ENCODE data around the gene BMPER. TPM values are rescaled to one million over a fixed set of nuclear protein-coding genes. Genes with fewer than 3 reads are reported as not detected.

BMPER gene
- total RNA-seq, 4 donors from 2014 or later = 0.27 to 0.53 (median 0.34) TPM

DNA sequence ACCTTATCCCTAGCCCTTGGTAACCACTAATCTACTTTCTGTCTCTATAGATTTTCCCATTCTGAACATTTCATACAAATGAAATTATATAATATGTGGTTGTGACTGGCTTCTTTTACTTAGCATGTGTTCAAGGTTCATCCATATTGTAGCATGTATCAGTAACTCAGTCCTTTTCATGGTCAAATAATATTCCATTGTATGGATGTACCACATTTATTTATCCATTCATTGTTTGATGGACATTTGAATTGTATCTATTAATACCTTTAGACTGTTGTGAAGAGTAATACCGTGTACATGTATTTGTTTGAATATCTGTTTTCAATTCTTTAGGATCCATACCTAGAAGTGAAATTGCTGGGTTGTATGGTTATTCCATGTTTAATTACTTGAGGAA, 210.2 kb downstream of the BMPER start:
- no peak for TF ChIP-seq POLR2A (IDR thresholded peaks at IDR 0.05)
- TF ChIP-seq, protein P1, sequence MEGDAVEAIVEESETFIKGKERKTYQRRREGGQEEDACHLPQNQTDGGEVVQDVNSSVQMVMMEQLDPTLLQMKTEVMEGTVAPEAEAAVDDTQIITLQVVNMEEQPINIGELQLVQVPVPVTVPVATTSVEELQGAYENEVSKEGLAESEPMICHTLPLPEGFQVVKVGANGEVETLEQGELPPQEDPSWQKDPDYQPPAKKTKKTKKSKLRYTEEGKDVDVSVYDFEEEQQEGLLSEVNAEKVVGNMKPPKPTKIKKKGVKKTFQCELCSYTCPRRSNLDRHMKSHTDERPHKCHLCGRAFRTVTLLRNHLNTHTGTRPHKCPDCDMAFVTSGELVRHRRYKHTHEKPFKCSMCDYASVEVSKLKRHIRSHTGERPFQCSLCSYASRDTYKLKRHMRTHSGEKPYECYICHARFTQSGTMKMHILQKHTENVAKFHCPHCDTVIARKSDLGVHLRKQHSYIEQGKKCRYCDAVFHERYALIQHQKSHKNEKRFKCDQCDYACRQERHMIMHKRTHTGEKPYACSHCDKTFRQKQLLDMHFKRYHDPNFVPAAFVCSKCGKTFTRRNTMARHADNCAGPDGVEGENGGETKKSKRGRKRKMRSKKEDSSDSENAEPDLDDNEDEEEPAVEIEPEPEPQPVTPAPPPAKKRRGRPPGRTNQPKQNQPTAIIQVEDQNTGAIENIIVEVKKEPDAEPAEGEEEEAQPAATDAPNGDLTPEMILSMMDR (IDR thresholded peaks at IDR 0.05) = no peak

DNA sequence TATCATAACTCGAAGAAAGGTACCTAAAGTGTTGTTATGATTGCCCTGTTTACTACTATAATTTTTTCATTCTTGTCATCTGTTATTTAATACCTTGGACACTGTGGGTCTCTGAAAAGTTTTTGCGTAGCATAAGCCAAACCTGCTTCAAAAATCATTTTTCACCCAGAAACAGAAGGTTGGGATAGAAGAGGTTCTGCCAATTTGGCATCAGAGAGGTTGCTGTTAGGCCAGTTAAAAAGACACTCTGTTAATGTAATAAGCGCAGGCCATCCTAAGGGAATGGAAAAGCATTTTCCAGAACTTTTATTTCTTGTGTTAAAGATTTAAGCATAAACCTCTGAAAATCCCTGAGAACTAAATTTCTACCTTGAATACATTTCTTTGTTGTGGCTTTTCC, 212.2 kb downstream of the BMPER start:
- no peak for DNase-seq (ENCODE audit: low spot score in 2 of 2)
- H3K4me3 ChIP-seq (ENCODE audit: low read depth, poor library complexity, severe bottlenecking) = no peak overlapping the region
- 87 to 91% methylated on average over 3 of the region's 3 CpGs for WGBS, 2 donors
- no peak for TF ChIP-seq POLR2A (IDR thresholded peaks at IDR 0.05)
- TF ChIP-seq, protein P1 (IDR thresholded peaks at IDR 0.05) = no peak
- intact Hi-C loops (cut with DNase I; ENCODE audit: low total_unique reads) = no loop called here

More for the DNA sequence above, 210.2 kb downstream of the BMPER start:
- intact Hi-C loops (cut with DNase I; ENCODE audit: low total_unique reads) = no loop called here
- no peak for DNase-seq (ENCODE audit: low spot score in 2 of 2)
- H3K4me3 ChIP-seq (ENCODE audit: low read depth, poor library complexity, severe bottlenecking) = no peak overlapping the region
- WGBS, 2 donors = 53 to 86% methylated on average over 1 of the region's 1 CpG

DNA sequence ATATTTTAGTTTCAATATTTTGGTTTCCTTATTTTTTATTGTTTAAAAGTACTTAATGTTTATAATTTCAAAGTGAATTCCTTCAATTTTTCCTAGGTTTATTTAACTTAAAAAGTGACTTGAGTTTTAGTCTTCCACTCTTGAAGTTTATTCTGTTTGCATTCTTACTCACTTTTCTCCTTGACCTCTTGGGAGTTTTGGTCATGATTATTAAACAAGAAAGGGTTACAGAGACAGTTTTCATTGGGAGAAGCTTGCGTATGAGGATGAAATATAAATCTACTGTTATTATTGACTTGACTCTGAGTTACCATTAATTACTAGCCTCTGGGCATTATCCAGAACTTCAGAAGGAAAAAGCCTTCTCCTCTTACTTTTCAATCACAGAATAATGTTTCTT, 216.0 kb downstream of the BMPER start:
- no peak for DNase-seq (ENCODE audit: low spot score in 2 of 2)
- no peak overlapping the region for H3K4me3 ChIP-seq (ENCODE audit: low read depth, poor library complexity, severe bottlenecking)
- TF ChIP-seq POLR2A (IDR thresholded peaks at IDR 0.05) = no peak
- TF ChIP-seq, protein P1 (IDR thresholded peaks at IDR 0.05) = no peak
- intact Hi-C loops (cut with DNase I; ENCODE audit: low total_unique reads) = no loop called here
- WGBS, 2 donors = 0 to 70% methylated on average over 1 of the region's 1 CpG

DNA sequence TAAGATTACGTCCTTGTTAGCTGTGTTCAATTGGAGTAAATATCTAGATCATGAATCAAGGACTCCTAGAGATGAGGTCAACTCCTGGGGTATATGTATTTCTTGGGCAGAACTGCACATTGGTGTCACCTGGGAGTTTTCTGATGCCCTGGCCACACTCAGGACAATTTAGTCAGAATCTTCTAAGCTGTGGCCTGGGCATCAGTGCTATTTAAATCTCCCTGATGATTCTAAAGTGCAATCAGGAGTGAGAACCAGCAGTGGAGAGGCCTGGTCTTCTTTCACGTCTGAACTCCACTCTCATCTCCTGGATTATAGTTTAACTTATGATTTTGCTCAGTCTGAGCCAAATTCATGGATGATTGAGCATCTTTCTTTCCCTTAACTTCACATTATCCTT, 218.0 kb downstream of the BMPER start:
- WGBS, 2 donors = 80% methylated on average over 2 of the region's 2 CpGs
- no peak for DNase-seq (ENCODE audit: low spot score in 2 of 2)
- no peak overlapping the region for H3K4me3 ChIP-seq (ENCODE audit: low read depth, poor library complexity, severe bottlenecking)
- intact Hi-C loops (cut with DNase I; ENCODE audit: low total_unique reads) = no loop called here
- no peak for TF ChIP-seq POLR2A (IDR thresholded peaks at IDR 0.05)
- TF ChIP-seq, protein P1 (IDR thresholded peaks at IDR 0.05) = no peak

DNA sequence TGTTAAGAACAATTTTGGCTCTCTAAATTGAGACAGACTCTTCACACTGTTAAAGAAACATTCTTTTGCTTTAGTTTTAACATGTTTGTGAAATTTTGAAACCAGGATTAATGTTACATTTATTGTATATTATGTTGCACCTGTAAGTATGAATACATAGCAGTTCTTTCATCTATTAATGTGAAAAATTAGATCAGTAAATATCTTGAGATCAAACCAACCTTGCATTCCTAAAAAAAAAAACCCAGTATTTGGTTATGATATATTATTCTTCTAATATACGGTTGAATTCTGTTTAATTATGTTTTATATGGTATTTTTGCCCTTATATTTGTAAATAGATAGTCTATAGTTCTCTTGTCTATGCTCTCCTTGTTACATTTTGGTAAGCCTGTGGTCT, 219.4 kb downstream of the BMPER start:
- H3K4me3 ChIP-seq (ENCODE audit: low read depth, poor library complexity, severe bottlenecking) = no peak overlapping the region
- WGBS, 2 donors = 0% methylated on average over 1 of the region's 1 CpG
- no peak for DNase-seq (ENCODE audit: low spot score in 2 of 2)
- intact Hi-C loops (cut with DNase I; ENCODE audit: low total_unique reads) = no loop called here
- TF ChIP-seq, protein P1 (IDR thresholded peaks at IDR 0.05) = no peak
- no peak for TF ChIP-seq POLR2A (IDR thresholded peaks at IDR 0.05)

DNA sequence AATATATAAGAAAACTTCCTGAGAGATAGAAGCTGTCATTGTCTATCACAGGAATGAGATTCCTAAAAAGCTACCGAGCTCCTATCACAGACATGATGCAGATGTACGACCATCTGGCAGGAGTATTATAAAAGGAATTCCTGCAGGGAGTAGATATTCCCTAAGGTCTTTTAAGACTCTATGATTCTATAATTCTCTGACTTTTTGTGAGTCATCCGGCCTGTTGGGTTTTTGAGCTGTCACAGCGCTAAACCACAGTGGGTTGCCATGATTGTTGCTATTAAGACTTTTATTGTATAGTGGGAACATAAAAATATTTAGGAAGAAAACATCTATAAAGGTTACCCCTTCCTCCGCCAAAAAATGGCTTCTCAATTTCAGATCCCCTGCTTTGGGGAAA, 223.4 kb downstream of the BMPER start:
- H3K4me3 ChIP-seq (ENCODE audit: low read depth, poor library complexity, severe bottlenecking) = no peak overlapping the region
- 52 to 60% methylated on average over 5 of the region's 5 CpGs for WGBS, 2 donors
- intact Hi-C loops (cut with DNase I; ENCODE audit: low total_unique reads) = no loop called here
- DNase-seq (ENCODE audit: low spot score in 2 of 2) = no peak
- TF ChIP-seq, protein P1 (IDR thresholded peaks at IDR 0.05) = no peak
- no peak for TF ChIP-seq POLR2A (IDR thresholded peaks at IDR 0.05)

Measured in lower leg skin (tissue), 4 donors.